PFSK-1 (cell line): Measurements from ENCODE around the gene CPT1B.

Experiments used
- FOXP2 ChIP-seq: optimal IDR thresholded peaks from 2 replicates; pipeline ENCODE3; 2011; ENCODE audit warnings: borderline replicate concordance, control low read depth, inconsistent platforms; ENCODE audit not compliant: insufficient read depth; ENCODE audit errors: extremely low read length, extremely low read depth
- POLR2AphosphoS5 ChIP-seq: IDR thresholded peaks from 2 replicates; pipeline ENCODE4 v1.6.1; 2012; ENCODE audit warnings: low read depth, mild to moderate bottlenecking, control low read depth, low read length, moderate library complexity
- TAF1 ChIP-seq: IDR thresholded peaks from 2 replicates; pipeline ENCODE4 v1.6.1; 2012; ENCODE audit warnings: low read length, control low read depth, borderline replicate concordance; ENCODE audit not compliant: insufficient read depth
- TF ChIP-seq, protein P1 (sequence below), 2 experiments: IDR thresholded peaks; 2 replicates each; pipeline versions ENCODE4 v1.6.1 to v1.8.0; 2011 to 2012; ENCODE audit warnings: low read depth in 2 of 2, low read length in 2 of 2, control low read depth in 1 of 2, inconsistent platforms in 1 of 2, mild to moderate bottlenecking in 1 of 2, moderate library complexity in 1 of 2; ENCODE audit not compliant: insufficient read depth in 1 of 2

DNA sequence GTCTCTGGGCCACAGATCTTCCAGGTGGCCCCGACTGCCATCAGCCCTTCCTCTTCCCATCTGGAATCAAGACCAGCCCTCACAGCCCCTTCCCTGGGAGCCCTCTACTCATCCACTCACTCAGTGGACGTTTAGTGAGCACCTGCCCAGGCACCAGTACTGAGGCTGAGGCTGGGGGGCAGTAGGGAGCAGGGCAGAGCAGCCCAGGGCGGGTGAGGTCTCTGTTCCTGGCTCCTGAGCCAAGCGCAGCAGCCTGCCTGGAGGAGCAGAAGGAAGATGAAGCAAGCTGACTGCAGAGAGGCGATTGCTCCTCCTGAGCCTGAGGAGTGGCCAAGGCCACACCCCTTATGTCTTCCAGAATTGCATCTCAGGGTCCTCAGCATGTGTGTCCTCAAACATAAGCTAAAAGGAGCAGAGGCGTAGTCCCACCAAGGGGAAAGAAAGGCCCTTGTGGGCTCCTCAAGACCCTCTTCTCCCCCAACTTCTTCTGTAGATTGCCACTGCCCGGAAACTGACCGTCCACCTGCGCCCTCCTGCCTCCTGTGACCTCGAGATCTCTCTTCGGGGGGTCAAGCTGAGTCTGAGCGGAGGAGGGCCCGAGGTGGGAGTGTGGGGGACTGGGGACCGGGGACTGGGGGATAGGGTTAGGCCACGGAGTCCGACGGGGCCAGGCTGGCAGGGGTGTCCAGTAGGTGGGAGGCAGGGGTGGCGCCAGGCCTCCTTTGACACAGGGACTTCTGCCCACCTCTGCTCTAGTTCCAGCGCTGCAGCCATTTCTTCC is 28.1 kb upstream of the CPT1B start:
- no peak for TF ChIP-seq TAF1
- TF ChIP-seq, protein P1, sequence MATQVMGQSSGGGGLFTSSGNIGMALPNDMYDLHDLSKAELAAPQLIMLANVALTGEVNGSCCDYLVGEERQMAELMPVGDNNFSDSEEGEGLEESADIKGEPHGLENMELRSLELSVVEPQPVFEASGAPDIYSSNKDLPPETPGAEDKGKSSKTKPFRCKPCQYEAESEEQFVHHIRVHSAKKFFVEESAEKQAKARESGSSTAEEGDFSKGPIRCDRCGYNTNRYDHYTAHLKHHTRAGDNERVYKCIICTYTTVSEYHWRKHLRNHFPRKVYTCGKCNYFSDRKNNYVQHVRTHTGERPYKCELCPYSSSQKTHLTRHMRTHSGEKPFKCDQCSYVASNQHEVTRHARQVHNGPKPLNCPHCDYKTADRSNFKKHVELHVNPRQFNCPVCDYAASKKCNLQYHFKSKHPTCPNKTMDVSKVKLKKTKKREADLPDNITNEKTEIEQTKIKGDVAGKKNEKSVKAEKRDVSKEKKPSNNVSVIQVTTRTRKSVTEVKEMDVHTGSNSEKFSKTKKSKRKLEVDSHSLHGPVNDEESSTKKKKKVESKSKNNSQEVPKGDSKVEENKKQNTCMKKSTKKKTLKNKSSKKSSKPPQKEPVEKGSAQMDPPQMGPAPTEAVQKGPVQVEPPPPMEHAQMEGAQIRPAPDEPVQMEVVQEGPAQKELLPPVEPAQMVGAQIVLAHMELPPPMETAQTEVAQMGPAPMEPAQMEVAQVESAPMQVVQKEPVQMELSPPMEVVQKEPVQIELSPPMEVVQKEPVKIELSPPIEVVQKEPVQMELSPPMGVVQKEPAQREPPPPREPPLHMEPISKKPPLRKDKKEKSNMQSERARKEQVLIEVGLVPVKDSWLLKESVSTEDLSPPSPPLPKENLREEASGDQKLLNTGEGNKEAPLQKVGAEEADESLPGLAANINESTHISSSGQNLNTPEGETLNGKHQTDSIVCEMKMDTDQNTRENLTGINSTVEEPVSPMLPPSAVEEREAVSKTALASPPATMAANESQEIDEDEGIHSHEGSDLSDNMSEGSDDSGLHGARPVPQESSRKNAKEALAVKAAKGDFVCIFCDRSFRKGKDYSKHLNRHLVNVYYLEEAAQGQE (IDR thresholded peaks at IDR 0.05; ENCODE audit: insufficient read depth in 1 of 2, low read depth in 2 of 2, low read length in 2 of 2): no peak
- no peak for TF ChIP-seq FOXP2
- no peak for TF ChIP-seq POLR2AphosphoS5
